SHP77 (cell line): Measurements from ENCODE around the gene BMPER.

Source experiments
- DNase-seq, 2 experiments: peaks; one replicate each; lab custom pipeline; 2025; lab: John Stamatoyannopoulos, UW

Gene BMPER

DNA sequence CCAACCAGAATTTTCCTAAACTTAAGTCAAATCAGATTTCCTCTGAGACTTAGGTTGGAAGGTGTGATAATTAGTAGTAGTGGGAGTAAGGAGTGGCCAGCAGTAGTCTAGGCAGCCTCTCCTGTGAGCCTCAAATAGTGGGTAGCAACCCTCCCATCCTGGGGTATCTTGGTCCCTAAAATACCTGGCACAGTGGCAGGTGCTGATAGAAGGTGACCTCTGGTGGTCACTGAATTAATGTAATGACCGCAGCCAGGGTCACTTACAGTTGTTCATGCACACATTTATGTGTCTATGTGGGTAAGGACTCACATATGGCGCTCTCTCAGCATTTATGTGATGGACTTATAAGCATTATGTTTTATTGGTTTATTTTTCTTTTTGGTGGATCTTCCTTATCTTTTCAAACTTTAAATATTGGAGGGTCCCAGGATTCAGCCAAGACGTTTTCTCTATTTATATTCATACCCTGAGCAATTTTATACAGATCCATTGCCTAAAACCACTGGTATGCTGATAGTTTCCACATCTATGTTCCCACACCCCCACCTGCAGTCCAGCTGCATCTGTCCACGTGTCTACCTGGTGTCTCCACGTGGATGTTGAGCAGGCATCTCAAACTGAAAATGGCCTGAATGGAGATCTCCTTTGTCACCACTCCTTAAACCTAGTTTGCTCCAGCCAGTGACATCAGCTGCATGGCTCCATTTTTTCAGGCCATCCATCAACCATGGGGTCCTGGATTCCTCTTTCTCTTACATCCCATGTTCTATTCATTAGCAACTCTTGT, 18.3 kb downstream of the BMPER start:
- no peak for DNase-seq

DNA sequence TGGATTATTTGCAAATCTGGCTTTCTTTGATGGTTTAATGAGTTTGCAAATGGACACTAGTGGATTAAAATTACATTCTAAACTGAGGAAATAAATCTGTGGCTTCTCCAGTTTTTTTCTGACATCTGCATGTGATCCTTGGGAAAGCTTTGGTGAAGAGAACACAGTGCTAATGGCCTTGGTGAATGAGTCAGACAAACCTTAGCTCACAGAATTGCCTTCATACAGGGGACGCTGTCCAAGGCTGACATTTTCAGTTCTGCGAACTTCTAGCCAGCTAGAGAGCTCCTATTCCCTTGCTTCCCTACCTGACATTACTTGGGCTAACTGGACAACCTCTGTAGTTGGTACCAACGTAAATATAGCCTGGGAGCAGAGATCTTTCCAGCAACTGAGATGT, 21.2 kb downstream of the BMPER start:
- no peak for DNase-seq

DNA sequence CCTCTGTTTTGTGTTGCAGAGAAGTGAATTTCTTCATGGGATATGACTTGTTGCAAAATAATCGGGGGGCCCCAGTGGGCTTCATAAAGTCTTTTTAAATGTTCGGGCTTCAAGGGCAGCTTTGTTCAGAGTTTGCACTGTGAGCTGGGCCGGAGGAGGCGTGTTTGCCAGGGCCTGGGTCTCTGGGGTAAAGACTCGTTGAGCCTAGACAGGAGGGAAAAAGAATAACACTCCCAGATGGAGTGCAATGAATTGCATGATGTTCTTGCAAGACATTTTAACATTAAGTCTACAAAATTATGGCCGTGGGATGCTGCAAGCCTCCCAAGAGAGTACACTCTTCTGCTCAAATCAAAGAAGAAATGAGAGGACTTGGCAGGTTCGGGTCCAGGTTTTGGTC, 23.6 kb downstream of the BMPER start:
- DNase-seq, result no peak

DNA sequence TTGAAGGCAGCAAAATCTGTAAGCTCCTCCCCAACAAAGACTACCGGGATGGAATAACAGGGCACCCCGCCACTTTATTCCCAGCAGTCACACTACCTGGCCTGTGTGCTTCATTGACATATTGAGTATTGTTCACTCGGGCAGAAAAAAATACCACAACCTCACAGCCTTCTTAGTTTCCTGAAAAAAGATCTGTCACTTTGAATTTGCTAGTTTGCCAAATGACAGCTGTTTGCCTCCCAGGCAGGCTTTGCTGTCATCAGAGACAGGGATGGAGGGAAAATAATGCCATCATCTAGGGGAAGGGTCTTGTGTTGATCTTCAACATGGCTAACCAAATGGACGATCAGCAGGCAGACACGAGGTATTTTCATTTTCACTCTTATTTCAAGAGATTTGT, 26.9 kb downstream of the BMPER start:
- no peak for DNase-seq

DNA sequence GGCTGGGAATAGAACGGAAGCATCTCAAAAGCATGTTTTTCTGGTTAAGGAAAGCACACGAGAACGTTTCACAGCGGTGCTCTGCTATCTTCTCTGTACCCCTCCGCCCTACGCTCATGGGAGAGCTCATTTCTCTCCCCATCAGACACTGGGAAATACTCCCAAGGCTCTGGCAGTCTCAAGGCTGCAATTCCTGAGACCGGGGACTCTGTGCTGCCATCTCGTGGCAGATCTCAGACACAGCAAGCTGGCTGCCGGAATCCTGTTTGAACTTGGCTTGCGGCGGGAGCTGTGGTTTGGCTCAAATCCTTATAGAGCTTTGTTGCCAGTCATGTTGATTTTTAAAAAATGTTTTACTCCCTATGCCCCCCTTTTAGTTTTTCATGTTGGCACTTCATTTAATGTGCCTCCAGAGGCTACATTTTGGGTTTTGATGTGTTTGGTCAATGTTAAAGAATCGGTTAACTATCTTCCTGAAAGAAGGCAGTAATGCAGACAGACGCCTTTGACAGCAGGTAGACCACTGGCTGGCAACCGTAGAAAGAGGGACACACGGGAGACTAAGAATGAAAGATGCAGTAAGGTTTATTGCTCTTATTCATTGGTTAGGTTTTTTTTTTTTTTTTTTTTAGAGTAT, 27.6 kb downstream of the BMPER start:
- peak; percentile 87 to 90 for DNase-seq

DNA sequence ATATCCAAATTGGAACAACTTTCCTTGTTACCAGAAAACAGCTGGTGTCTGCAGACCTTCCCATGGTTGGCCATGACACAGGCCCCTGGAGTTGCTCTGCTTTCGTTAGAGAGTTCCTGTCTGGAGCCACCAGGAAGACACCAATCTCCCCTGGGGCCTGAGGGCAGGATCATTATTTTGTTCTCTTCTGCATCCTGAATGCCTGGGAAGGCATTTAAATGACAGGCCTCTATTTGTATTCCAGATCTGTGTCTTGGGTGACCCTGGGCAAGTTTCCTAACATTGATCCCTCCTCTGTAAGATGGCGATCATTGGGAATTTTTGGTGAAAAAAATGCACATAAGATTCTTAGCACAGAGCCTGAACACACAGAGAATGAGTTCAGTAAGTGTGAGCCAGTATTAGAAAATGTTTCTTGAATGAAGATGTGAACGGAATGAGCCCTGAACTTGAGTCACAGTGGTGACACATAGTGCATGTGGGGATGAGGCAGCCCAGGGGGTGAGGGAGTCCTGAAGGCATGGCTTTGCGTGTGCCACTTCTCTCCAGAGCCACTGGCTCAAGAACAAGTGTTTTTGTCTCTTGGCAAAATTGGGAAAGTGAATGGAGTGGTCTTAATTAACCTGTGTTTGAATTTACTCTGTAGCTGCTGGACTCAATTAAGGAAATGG, 28.4 kb downstream of the BMPER start:
- no peak for DNase-seq

DNA sequence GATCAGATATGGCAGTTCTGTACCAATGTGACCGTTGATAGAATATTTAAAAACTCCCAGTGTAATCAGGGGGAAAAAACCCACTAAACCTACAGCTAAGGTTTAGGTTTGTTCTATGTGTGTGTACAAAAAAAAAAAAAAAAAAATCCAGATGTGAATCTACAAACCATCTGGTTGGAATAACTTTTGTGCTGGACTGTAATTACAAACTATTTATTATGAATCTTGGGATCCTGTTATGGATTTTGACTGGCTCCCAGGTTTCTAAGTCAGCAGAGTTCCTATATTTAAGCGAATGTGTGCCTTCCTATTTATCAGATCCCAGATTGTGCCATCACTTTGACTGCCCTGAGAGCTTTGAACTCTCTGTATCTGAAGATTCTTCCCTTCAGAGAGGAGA, 29.1 kb downstream of the BMPER start:
- no peak for DNase-seq

DNA sequence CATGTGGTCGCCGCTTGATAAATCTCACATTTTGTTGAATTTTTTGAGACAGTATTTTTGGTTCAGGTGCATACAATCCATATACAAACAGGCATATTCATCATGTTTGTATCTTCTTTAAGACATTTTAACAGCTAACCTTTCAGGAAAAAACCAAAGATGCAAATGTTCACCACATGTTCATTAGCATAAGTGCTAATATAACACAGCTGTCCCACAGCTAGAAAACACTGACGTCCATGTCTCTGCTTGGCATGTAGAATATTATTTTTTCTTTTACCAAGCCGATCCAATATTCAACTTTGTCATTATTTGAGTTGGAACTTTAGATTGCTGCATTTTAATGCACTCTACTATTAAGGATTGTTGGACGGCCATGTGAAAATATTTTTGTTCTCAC, 31.2 kb downstream of the BMPER start:
- DNase-seq, result no peak

DNA sequence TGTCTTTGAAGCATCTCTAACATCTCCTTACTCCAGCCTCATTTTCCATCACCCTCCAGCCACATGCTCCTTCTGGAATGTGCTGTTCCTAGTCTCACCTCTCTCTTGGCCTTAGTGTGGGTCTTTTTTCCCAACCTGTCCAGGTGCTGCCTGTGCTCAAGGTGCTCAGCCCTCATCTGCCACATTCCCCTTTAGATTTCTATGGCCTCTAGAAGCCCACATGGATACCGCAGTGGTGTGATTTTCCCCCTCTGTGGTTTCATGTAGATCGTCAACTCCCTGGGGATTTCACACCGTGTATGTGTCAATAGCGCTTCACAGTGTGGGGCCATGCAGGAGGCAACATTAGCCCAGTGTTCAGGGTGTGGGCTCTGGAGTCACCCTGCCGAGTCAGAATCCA, 32.5 kb downstream of the BMPER start:
- no peak for DNase-seq

DNA sequence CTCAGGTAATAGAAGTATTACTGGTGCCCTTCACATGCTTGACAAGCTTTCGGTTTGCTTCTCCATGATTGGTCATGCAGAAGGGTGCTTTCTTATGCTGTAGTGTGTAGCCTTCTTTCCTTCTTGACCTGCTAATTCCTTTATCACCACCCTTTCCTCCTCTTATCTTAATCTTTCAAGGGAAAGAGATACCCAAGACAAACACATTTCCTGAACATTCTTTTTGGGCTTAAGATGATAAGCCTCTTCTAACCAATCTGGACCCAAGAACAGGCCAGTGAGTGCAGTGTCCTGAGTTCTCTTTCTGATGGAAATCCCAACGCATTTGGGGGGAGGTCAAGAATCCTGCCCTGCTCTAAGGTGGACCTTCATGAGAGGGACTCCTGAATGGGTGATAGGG, 33.8 kb downstream of the BMPER start:
- DNase-seq, result no peak

DNA sequence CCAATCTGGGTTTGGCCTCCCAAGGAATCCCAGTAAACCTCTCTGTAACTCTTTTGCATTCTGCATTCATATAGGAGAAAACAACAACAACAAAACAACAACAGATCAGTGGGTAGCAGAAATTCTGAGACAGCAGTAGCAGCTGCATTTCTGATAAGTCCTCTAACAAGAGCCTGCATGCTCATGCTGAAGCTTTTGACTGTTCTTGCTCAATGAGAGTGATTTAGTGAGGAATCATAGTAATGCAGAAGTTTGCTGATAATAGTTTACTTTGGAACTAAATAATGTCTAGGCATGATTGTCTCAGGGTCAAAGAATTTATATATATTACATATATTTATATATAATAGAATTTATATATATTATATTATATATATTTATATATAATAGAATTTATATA, 35.2 kb downstream of the BMPER start:
- no peak for DNase-seq

DNA sequence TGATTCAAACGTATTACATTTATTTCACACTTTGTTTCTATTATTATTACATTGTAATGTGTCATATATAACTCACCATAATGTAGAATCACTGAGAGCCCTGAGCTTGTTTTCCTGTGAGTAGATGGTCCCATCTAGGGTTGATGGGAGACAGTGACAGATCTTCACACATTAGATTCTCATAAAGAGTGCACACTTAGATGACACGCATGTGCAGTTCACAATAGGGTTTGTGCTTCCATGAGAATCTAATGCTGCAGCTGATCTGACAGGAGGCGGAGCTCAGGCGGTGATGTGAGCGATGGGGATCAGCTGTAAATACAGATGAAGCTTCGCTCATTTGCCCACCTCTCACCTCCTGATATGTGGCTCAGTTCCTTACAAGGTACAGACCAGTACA, 36.1 kb downstream of the BMPER start:
- DNase-seq, result no peak

DNA sequence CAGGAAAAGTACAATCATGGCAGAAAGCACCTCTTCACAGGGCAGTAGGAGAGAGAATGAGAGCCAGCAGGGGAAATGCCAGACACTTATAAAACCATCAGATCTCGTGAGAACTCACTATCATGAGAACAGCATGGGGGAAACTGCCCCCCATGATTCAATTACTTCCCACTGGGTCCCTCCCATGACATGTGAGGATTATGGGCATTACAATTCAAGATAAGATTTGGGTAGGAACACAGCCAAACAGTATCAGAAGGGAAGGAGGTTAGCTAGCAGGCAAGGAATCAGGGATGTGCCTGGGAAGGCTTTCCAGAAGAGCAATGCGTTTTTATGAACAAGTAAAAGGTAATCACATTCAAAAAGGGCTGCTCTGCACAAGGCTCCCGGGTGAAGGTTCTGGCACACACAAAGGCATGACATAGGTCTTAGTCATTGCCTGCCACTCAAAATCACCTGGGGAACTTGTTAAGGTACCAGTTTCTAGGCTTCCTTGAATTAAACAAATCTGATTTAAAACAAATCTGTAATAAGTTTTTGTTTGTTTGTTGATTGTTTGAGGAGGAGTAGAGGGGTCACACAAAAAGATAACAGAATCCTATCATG, 40.9 kb downstream of the BMPER start:
- no peak for DNase-seq

DNA sequence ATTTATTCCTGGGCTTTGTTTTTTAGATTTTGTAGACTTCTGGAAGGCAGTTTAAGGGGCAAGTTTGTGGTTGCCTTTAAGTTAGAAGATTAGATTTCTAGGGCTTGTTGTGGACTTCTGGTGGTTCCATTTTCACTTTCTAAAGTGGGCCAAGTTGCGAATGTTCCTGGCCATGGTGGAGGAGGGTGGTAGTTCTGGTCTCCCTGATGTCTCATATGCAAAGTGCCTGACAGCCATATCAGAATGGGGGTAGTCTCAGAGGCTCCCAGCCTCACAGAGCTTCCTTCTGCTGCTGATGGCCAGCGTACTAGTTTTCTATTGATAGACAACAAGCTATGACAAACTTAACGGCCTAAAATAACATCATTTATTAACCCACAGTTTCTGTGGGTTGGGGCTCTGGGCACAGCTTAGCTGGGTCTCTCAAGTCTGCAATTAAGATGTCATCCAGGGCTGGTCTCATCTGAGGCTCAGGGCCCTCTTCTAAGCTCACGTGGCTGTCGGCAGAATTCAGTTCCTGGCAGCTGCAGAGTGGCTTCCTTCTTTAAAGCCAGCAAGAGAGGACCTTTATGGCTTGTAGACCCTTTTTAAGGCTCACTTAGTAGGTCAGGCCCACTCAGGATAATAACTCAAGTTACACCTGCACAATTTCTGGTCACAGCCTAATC, 44.8 kb downstream of the BMPER start:
- DNase-seq, result no peak

DNA sequence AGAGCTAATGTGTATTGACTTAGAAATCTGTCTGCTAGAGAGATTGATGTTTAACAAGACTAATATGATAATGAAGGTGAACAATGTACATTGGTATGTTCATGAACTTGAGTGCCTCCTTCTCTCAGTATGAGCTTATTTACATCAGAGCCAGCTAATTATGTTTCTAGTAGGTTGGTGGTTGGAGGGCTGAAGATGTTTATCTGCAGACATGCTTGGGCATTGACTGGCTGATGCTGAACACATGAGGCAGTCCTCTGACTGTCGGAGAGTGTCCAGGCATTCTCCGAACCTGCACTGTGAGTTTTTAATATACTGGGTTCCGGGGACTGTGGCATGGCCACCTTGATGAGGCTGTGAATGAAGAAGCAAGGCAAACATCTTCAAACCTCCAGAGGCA, 47.5 kb downstream of the BMPER start:
- DNase-seq, result no peak

DNA sequence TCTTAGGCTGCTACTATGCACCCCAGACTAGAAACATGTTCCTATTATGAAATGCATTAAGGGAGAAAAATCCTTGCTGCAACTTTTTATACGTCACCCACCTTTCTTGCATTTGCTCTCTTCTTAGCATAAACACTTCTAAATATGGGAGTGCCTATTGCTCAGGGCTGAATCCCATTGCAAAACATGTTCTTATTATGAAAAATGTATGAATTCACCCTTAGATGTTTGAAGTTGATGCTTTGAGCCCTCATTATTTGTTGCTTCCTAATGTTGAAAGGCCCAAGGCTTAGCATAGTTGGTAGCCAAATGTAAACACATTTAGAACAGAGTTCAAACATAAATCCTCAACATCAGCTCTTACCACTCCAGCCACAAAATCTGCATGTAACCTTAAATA, 52.8 kb downstream of the BMPER start:
- no peak for DNase-seq

DNA sequence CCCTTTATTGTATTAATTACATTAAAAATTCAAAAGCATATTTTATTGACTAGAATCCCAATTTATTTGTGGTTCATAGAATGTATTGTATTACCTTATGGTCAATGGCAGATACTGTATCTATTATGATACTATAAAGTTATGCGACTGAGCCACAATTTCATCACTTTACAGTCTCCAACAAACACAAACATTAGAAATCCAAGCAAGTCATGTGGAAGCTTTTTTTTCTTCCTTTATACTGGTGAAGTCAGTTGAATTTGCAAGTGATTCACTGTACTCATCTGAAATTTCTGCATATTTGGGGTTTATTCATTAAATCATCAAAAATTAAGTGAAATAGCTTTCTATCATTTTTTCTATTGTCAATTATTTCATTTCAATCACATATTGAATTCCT, 54.3 kb downstream of the BMPER start:
- no peak for DNase-seq

DNA sequence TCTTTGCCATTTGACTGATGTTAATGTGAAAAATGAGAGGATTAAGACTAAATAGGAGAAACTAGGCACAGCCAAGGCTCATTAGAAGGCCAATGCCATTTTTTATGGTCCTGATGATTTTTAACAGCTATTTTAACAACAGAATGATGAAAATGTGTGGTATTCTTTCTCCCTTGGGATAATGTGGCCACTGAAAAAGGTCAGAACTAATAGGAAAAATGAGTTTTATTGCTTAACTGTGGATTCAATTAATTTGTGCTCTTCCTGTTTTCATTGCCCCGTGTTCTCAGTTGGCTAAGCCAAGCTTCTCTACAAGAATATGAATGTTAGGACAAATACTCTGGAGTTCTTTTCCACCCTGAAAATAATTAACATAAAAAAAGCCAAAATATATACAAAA, 56.6 kb downstream of the BMPER start:
- no peak for DNase-seq

DNA sequence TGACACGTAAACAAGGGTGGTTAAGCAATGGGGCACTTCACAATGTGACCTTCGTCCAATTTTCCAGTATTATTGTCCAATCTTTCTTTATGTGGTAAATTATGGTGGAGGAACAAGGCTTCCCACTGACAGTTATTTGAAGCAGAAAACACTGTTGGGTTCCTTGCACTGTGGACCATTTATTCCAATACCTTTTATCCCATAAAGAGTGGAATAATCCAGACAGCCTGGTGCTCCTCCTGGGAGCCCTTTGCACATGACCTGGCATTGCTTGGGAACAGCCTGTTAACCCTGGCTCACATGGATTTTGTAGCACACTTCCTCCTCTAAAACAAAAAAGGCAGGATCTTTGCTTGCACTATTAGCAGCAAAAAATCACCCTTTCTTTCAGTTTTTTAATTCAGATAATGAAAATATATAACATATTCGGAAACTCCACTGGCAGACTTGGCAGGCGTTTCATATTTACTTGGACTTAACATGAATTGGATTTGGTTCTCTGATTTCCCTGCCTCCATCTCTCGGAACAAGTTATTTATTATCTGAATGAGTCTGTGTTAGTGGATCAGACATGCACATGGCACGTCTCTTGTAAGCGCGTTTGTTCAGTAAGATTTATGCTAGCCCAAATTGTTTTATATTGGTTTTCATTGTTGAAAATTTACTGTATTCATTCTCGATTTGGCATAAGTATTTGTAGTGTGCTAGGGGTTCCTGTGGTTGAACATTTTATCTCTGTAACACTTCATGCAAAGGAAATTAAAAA, 59.3 kb downstream of the BMPER start:
- DNase-seq, result no peak

DNA sequence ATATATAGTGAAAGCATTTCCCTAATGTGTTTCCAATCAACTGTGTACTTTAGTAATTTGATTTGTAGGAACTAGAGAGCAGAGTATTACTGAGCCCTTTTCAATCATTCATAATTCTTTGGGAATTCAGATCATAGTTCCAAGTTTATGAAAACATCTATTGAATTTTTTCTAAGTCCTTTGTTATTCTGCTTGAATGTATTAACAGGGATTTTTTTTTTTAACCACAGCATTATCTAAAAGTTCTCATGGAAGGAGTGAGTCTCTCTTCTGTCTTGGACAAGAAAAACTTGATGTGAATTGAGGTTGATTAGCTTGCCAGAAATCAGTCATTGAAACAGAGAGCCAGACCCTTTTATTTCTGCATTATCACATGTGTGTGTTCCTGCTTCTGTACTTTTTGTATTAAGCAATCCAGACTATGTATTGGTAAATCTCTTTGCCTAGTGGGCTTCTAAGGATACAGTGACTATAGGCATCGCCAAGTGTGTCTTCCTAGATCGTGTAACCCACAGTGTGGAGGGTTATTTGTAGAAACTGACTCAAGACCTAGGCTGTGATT, 59.9 kb downstream of the BMPER start:
- DNase-seq, result no peak

DNA sequence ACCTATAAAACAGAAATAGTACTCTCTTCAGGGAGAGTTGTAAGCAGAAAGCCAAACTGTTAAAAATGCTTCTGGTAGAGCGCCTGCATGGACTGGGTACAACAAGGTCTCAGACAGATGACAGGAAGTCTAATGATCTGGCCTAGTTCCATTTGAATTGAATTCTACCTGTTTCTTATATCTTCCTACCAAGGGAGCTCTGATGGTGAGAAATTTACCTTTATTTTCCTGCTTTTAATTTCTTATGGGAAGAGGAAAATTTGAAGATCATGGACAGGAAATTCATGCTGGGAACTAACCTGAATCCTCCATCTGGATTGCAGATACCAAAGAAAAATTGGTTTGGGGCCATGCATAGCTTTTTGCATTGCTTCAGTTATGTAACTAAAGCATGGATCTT, 63.3 kb downstream of the BMPER start:
- DNase-seq, result no peak
